Endodermal cell (in vitro differentiated cells): ENCODE data around the gene TNFRSF14. TPM values are rescaled to one million over a fixed set of nuclear protein-coding genes. Genes with fewer than 3 reads are reported as not detected.
A peak's percentile ranks its signal among the peaks of the same experiment; 100 is the strongest.

Experiments
- DNase-seq: peaks from one replicate; pipeline ENCODE4 v3.0.0-alpha.2; 2017
- H3K27ac ChIP-seq: 2 replicates; pipeline ENCODE4 v1.5.1; 2013; ENCODE audit warnings: mild to moderate bottlenecking, low read depth, low read length, moderate library complexity
- H3K27me3 ChIP-seq: 2 replicates; pipeline ENCODE4 v1.6.1; 2013; ENCODE audit warnings: mild to moderate bottlenecking, low read length, moderate library complexity; ENCODE audit not compliant: insufficient read depth, control insufficient read depth, poor library complexity, severe bottlenecking
- H3K36me3 ChIP-seq: 2 replicates; pipeline ENCODE4 v1.7.0; 2013; ENCODE audit warnings: mild to moderate bottlenecking, low read length, moderate library complexity; ENCODE audit not compliant: control insufficient read depth, insufficient read depth
- H3K4me1 ChIP-seq: one replicate; pipeline ENCODE4 v1.7.0; 2013; ENCODE audit warnings: low read length; ENCODE audit not compliant: control insufficient read depth, insufficient read depth
- H3K4me3 ChIP-seq: 2 replicates; pipeline ENCODE4 v1.5.1; 2013; ENCODE audit warnings: mild to moderate bottlenecking, low read length, moderate library complexity
- H3K9ac ChIP-seq: 2 replicates; pipeline ENCODE4 v1.6.1; 2013; ENCODE audit warnings: mild to moderate bottlenecking, low read length, moderate library complexity; ENCODE audit not compliant: poor library complexity, severe bottlenecking; ENCODE audit errors: extremely low read depth
- H3K9me3 ChIP-seq: 2 replicates; pipeline ENCODE4 v1.6.1; 2013; ENCODE audit warnings: mild to moderate bottlenecking, low read length, moderate library complexity; ENCODE audit not compliant: control insufficient read depth
- H3K27ac Mint-ChIP-seq: 2 replicates; pipeline ENCODE4 v1.8.0; 2020; ENCODE audit warnings: mixed read lengths
- H3K27me3 Mint-ChIP-seq: 2 replicates; pipeline ENCODE4 v1.8.0; 2021; ENCODE audit warnings: mild to moderate bottlenecking, mixed read lengths; ENCODE audit not compliant: insufficient read depth
- H3K36me3 Mint-ChIP-seq: 2 replicates; pipeline ENCODE4 v1.8.0; 2020; ENCODE audit warnings: low read depth, mixed read lengths
- H3K4me1 Mint-ChIP-seq: 2 replicates; pipeline ENCODE4 v1.8.0; 2020; ENCODE audit warnings: mixed read lengths
- H3K4me3 Mint-ChIP-seq: 2 replicates; pipeline ENCODE4 v1.8.0; 2020; ENCODE audit warnings: mild to moderate bottlenecking, moderate library complexity, mixed read lengths
- H3K9me3 Mint-ChIP-seq: 2 replicates; pipeline ENCODE4 v1.8.0; 2020; ENCODE audit warnings: mild to moderate bottlenecking, mixed read lengths
- WGBS, 2 experiments: methylation state at CpG; one replicate each; pipeline versions ENCODE4 v1.1.5 to v1.1.7; 2013; ENCODE audit warnings: missing lambda C conversion rate in 2 of 2, mixed read lengths in 1 of 2; ENCODE audit not compliant: insufficient coverage in 1 of 2, insufficient read length in 1 of 2; 5-methylcytosine and 5-hydroxymethylcytosine counted together
- total RNA-seq, 2 donors: library from RNA; stranded (reverse); fragmentation: NEBNext Ultra II Directional in 1 of 2; extraction: Animal tissue kit (Norgen Biotek cat#: 25700) in 1 of 2; gene quantifications; 2 replicates in 1 of 2; 3 replicates in 1 of 2; pipeline ENCODE4 v1.2.1, GENCODE V29; 2021
- TF ChIP-seq, protein P1 (sequence below): fragments of 200-600 bp; sonication (generic); conservative IDR thresholded peaks from 2 replicates; pipeline ENCODE4 v1.5.0; 2021; ENCODE audit warnings: antibody characterized with exemption, mild to moderate bottlenecking

The TNFRSF14 gene
- total RNA-seq, 2 donors from 2014 or later, result 0.29 to 0.46 TPM

DNA sequence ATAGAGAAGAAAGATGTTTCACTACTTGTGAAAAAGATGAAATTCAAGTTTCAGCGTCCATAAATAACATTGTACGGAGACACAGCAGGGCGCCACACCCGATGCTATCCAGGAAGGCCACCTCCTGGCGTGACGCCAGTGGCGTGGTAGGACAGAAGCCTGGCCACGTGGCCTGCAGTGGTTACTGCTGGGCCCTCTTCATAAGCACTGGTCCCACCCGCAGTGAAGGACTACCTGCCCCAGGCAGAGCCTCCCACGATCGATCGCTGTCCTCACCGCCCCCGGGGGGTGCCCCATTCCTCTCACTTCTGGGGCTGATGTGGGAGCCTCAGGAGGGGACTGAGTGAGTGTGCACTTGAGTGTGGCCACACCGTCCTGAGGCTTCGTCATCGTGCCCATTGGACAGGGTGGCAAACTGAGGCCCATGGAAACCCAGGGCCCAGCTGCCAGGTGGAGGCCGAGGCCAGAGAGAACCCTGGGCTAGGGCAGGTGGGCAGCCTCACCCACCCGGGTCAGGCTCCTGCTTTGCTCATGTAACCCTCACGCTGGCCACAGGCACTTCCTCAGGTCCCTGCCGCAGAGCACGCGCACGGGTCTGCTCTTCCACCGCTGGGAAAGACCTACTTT is 14.4 kb upstream of the TNFRSF14 start:
- TF ChIP-seq, protein P1, sequence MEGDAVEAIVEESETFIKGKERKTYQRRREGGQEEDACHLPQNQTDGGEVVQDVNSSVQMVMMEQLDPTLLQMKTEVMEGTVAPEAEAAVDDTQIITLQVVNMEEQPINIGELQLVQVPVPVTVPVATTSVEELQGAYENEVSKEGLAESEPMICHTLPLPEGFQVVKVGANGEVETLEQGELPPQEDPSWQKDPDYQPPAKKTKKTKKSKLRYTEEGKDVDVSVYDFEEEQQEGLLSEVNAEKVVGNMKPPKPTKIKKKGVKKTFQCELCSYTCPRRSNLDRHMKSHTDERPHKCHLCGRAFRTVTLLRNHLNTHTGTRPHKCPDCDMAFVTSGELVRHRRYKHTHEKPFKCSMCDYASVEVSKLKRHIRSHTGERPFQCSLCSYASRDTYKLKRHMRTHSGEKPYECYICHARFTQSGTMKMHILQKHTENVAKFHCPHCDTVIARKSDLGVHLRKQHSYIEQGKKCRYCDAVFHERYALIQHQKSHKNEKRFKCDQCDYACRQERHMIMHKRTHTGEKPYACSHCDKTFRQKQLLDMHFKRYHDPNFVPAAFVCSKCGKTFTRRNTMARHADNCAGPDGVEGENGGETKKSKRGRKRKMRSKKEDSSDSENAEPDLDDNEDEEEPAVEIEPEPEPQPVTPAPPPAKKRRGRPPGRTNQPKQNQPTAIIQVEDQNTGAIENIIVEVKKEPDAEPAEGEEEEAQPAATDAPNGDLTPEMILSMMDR, result no peak
- Histone ChIP-seq H3K27ac (no peak overlapping the region), H3K9ac (no peak overlapping the region), H3K27me3 (peaks cover 23% of the 10 kb centered on the region), H3K36me3 (no peaks in the 10 kb centered on the region), H3K4me3 (no peak overlapping the region), H3K9me3 (no peaks in the 10 kb centered on the region), H3K4me1 (no peaks in the 10 kb centered on the region)
- H3K9me3 Mint-ChIP-seq, result no peaks in the 10 kb centered on the region
- H3K27me3 Mint-ChIP-seq, result peaks cover 34% of the 10 kb centered on the region
- H3K36me3 Mint-ChIP-seq, result no peaks in the 10 kb centered on the region
- 93 to 95% methylated on average over 22 to 25 of the region's 25 CpGs for WGBS, 2 experiments
- no peak overlapping the region for H3K27ac Mint-ChIP-seq
- H3K4me1 Mint-ChIP-seq, result no peaks in the 10 kb centered on the region
- no peak for DNase-seq
- no peak overlapping the region for H3K4me3 Mint-ChIP-seq

DNA sequence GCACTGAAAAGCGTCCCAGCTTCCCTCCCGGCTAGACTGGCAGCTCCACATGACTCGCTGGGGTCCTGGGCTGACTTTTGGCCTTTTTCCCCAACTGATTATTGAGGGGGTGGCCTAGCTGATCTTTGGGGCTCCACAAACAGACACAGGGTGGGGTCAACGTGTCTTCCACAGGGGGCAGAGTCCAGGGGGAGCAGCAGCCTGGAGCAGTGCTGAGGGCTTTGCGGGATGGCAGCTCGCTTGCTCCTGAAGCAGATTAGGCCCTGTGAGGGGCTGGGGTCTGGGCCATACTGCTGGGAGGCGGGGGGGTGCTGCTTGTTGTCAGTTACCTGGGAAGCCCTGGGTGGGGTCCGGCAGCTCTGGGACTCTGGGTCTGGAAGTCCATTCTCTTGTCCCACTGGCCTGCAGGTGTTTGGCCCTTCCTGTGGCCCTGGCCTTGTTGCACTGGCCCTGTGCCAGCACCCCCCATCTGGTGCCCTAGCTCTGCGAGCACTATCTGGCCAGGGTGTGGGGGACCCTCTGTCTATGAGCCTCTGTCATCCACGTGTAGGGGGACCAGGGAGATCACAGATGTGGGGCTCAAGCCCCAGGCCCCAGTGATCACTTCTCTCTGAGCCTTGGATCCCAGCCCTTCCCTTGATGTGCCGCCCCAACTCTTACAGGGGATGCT is 13.8 kb upstream of the TNFRSF14 start:
- Mint-ChIP-seq H3K9me3 (no peaks in the 10 kb centered on the region), H3K4me3 (no peak overlapping the region), H3K27me3 (peaks cover 29% of the 10 kb centered on the region), H3K4me1 (no peaks in the 10 kb centered on the region), H3K36me3 (no peaks in the 10 kb centered on the region), H3K27ac (no peak overlapping the region)
- TF ChIP-seq, protein P1, result no peak
- H3K9me3 ChIP-seq, result no peaks in the 10 kb centered on the region
- no peak for DNase-seq
- H3K4me3 ChIP-seq, result no peak overlapping the region
- peaks cover 23% of the 10 kb centered on the region for H3K27me3 ChIP-seq
- 88 to 90% methylated on average over 10 to 11 of the region's 11 CpGs for WGBS, 2 experiments
- no peaks in the 10 kb centered on the region for H3K36me3 ChIP-seq
- H3K27ac ChIP-seq, result peak overlapping the region; percentile 94
- H3K9ac ChIP-seq, result no peak overlapping the region
- H3K4me1 ChIP-seq, result no peaks in the 10 kb centered on the region

DNA sequence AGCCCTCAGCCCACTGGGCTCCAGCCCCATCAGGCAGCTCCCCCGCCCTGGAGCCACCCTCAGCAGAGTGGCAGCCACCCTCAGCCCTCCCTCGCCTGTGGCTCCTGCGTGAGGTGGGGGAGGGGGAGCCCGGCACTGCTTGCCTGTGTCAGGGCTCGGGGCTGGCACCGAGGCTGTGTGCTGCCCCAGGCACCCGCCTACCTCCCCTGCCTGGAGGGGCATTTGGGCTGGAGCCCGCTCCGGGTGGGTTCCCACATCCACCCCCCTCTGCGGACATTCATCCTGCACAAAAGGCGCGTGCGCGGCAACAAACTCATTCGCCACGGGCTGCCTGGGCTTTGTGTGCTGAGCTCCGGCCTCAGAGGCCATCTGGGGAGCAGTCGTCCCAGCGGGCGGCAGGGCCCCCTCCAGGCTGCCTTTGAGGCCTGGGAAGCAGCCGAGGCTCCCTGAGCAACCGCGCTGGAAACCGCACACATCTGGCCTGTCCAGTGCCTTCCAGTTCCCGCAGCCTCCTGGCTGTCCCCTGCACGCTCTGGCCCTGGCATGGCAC is 12.6 kb upstream of the TNFRSF14 start:
- H3K4me1 ChIP-seq, result no peaks in the 10 kb centered on the region
- no peak overlapping the region for H3K4me3 ChIP-seq
- no peaks in the 10 kb centered on the region for H3K9me3 Mint-ChIP-seq
- H3K36me3 ChIP-seq, result no peaks in the 10 kb centered on the region
- peaks cover 13% of the 10 kb centered on the region for H3K27me3 ChIP-seq
- H3K9me3 ChIP-seq, result no peaks in the 10 kb centered on the region
- no peaks in the 10 kb centered on the region for H3K4me1 Mint-ChIP-seq
- TF ChIP-seq, protein P1, result no peak
- H3K27ac Mint-ChIP-seq, result no peak overlapping the region
- H3K4me3 Mint-ChIP-seq, result no peak overlapping the region
- peak overlapping the region; percentile 94 for H3K27ac ChIP-seq
- H3K36me3 Mint-ChIP-seq, result no peaks in the 10 kb centered on the region
- H3K27me3 Mint-ChIP-seq, result peaks cover 20% of the 10 kb centered on the region
- no peak for DNase-seq
- 57 to 63% methylated on average over 6 to 26 of the region's 26 CpGs for WGBS, 2 experiments
- no peak overlapping the region for H3K9ac ChIP-seq
